ENCODE results near the gene TMEM91.
"Not testable (repeated sequence)": the region's sequence is repeated elsewhere in the genome, so short reads cannot be mapped to it uniquely, and the experiment has no call there.

TMEM91 gene

GRCh38 chr19:41376241-41376997 lies at the start of gene TMEM91:
Gene TMEM91 (plus strand): TSS chr19:41376533. CDS start chr19:41378310, 1,777 bp downstream.
- peak in 1 of 2 donors; percentile 45 for DNase-seq

- DNase-seq = no peak
Measured at GRCh38 chr19:41327076-41327575, 49.2 kb upstream of the TMEM91 start.

GRCh38 chr19:41327576-41328156 lies 48.7 kb upstream of the TMEM91 start:
- DNase-seq = peak; percentile 74 to 88

GRCh38 chr19:41328157-41328841 lies 48.0 kb upstream of the TMEM91 start:
- no peak for DNase-seq

- DNase-seq = peak; percentile 80 to 83
Measured at GRCh38 chr19:41328842-41329225, 47.5 kb upstream of the TMEM91 start.

GRCh38 chr19:41330481-41330880 lies 45.9 kb upstream of the TMEM91 start:
- DNase-seq = no peak

- DNase-seq = no peak
Measured at GRCh38 chr19:41330946-41331678, 45.2 kb upstream of the TMEM91 start.

- DNase-seq = no peak
Measured at GRCh38 chr19:41332000-41332399, 44.3 kb upstream of the TMEM91 start.

GRCh38 chr19:41332468-41332867 lies 43.9 kb upstream of the TMEM91 start:
- DNase-seq = no peak

- DNase-seq = peak; percentile 84 to 95
Measured at GRCh38 chr19:41334793-41335192, 41.5 kb upstream of the TMEM91 start.

GRCh38 chr19:41335467-41335866 lies 40.9 kb upstream of the TMEM91 start:
- DNase-seq = no peak

- no peak for DNase-seq
Measured at GRCh38 chr19:41339936-41340335, 36.4 kb upstream of the TMEM91 start.

- DNase-seq = peak in 1 of 2 donors; percentile 56
Measured at GRCh38 chr19:41341669-41342490, 34.5 kb upstream of the TMEM91 start.

GRCh38 chr19:41344162-41344561 lies 32.2 kb upstream of the TMEM91 start:
- DNase-seq = no peak

- not testable (repeated sequence) for DNase-seq
Measured at GRCh38 chr19:41346916-41347315, 29.4 kb upstream of the TMEM91 start.

GRCh38 chr19:41350735-41351338 lies 25.5 kb upstream of the TMEM91 start:
- no peak for DNase-seq

GRCh38 chr19:41351339-41352245 lies 24.7 kb upstream of the TMEM91 start:
- peak; percentile 67 to 80 for DNase-seq

GRCh38 chr19:41352279-41352608 lies 24.1 kb upstream of the TMEM91 start:
- no peak for DNase-seq

GRCh38 chr19:41352609-41353465 lies 23.5 kb upstream of the TMEM91 start:
- peak; percentile 63 to 74 for DNase-seq

Measured in inflammatory macrophage treated with lipopolysaccharide for 1 hour (primary cell).